ENCODE measurements around the gene CRYGC. TPM values are rescaled to one million over a fixed set of nuclear protein-coding genes. Genes with fewer than 3 reads are reported as not detected.
"Not testable (repeated sequence)": the region's sequence is repeated elsewhere in the genome, so short reads cannot be mapped to it uniquely, and the experiment has no call there.

CRYGC gene
- total RNA-seq, 1 donor from 2014 or later: not detected

- DNase-seq: no peak
- Histone ChIP-seq H3K27me3 (no peaks in the 10 kb centered on the region), H3K36me3 (no peaks in the 10 kb centered on the region), H3K27ac (no peak overlapping the region), H3K4me3 (no peak overlapping the region), H3K4me1 (no peaks in the 10 kb centered on the region), H3K9me3 (no peaks in the 10 kb centered on the region)
- no peak for ATAC-seq
- no peak for TF ChIP-seq CTCF (IDR thresholded peaks at IDR 0.05)
- intact Hi-C loops (cut with DNase I): no loop called here
Observed at GRCh38 chr2:208142925-208143799, 13.5 kb upstream of the CRYGC start.

GRCh38 chr2:208142240-208142924, 12.8 kb upstream of the CRYGC start:
- DNase-seq (no peak), ATAC-seq (no peak)
- no peak for TF ChIP-seq CTCF (IDR thresholded peaks at IDR 0.05)
- Histone ChIP-seq H3K27ac (no peak overlapping the region), H3K27me3 (no peaks in the 10 kb centered on the region), H3K9me3 (no peaks in the 10 kb centered on the region), H3K4me3 (no peak overlapping the region), H3K36me3 (no peaks in the 10 kb centered on the region), H3K4me1 (no peaks in the 10 kb centered on the region)
- intact Hi-C loops (cut with DNase I): no loop called here

DNA sequence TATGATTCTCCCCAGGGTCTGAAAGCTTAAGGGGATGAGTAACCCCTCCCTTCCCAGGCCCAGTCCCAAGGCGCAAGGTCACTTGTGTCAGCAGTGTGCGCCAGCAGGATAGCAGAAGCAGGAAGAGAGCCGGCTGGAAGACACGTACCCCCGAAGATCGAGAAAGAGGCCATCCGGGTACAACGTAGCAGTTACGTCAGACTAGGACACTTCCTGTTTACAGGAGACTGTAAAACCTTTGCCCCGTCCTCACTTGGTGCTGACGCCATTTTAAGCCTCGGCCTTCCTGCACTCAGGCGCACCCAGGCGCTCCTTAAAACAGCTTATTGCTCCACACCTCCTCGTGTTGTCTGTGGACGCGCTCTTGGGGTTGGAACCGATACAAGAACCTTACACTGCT, 9.8 kb upstream of the CRYGC start:
- no peaks in the 10 kb centered on the region for H3K36me3 ChIP-seq
- H3K4me3 ChIP-seq: no peak overlapping the region
- no peak overlapping the region for H3K27ac ChIP-seq
- no peaks in the 10 kb centered on the region for H3K4me1 ChIP-seq
- ATAC-seq (no peak), DNase-seq (no peak)
- no peak for TF ChIP-seq CTCF (IDR thresholded peaks at IDR 0.05)
- no peaks in the 10 kb centered on the region for H3K27me3 ChIP-seq
- intact Hi-C loops (cut with DNase I): no loop called here
- no peaks in the 10 kb centered on the region for H3K9me3 ChIP-seq

GRCh38 chr2:208138334-208138733, 8.7 kb upstream of the CRYGC start:
- H3K9me3 ChIP-seq; H3K36me3 ChIP-seq; H3K4me1 ChIP-seq; DNase-seq; intact Hi-C loops (cut with DNase I); H3K27me3 ChIP-seq; H3K27ac ChIP-seq; H3K4me3 ChIP-seq; ATAC-seq: not testable (repeated sequence)

DNA sequence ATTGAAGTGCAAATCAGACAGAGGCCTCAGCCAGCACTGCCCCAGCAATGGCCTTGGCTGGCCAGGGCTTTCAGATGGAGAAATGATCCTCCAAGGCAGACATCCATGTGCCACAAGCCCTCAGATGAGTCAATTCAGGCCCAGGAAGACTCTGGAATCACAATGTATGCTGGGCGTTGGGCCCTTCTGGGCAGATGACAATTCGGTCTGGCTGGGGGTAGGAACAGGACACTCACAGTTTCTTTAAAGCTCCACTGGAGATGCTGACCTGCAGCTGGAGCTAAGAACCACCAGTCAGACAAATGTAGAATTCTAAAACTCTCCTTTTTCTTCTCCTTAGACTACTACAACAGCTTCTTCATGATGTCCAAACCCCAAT, 7.1 kb upstream of the CRYGC start:
- no peak for DNase-seq
- TF ChIP-seq CTCF (IDR thresholded peaks at IDR 0.05): no peak
- intact Hi-C loops (cut with DNase I): no loop called here
- no peak overlapping the region for H3K4me3 ChIP-seq
- no peaks in the 10 kb centered on the region for H3K9me3 ChIP-seq
- no peak for ATAC-seq
- H3K36me3 ChIP-seq: no peaks in the 10 kb centered on the region
- no peak overlapping the region for H3K27ac ChIP-seq
- no peaks in the 10 kb centered on the region for H3K27me3 ChIP-seq
- no peaks in the 10 kb centered on the region for H3K4me1 ChIP-seq
